Prostate gland (tissue), 2 donors: ENCODE measurements around the gene MITF. TPM values are rescaled to one million over a fixed set of nuclear protein-coding genes. Genes with fewer than 3 reads are reported as not detected.

Source experiments
- DNase-seq: peaks from one replicate; pipeline ENCODE4 v3.0.0-alpha.2; 2019; ENCODE audit warnings: low spot score
- H3K27ac ChIP-seq, 2 donors: fragments of 200-600 bp; sonication (generic); 2 replicates each; pipeline ENCODE4 v1.5.1; 2017 to 2019
- H3K27me3 ChIP-seq: fragments of 200-600 bp; sonication (generic); replicated peaks from 2 replicates; pipeline ENCODE4 v1.5.1; 2019; ENCODE audit not compliant: insufficient read depth
- H3K36me3 ChIP-seq, 2 donors: fragments of 200-600 bp; sonication (generic); 1 replicate in 1 of 2; 2 replicates in 1 of 2; pipeline versions ENCODE4 v1.5.1 to v1.8.1; 2017 to 2019
- H3K4me1 ChIP-seq: fragments of 200-600 bp; sonication (generic); replicated peaks from 2 replicates; pipeline ENCODE4 v1.5.1; 2019
- H3K4me3 ChIP-seq, 2 donors: fragments of 200-600 bp; sonication (generic); 2 replicates each; pipeline ENCODE4 v1.5.1; 2017 to 2019
- H3K9me3 ChIP-seq: fragments of 200-600 bp; sonication (generic); 2 replicates; pipeline ENCODE4 v1.5.1; 2017
- CTCF ChIP-seq, 4 experiments: fragments of 200-600 bp in 2 of 4; fragments of 450-650 bp in 2 of 4; sonication (generic) in 2 of 4; IDR thresholded peaks; 1 replicate in 3 of 4; 2 replicates in 1 of 4; pipeline ENCODE4 v1.5.1; 2016 to 2019; ENCODE audit warnings: antibody characterized with exemption in 4 of 4, mild to moderate bottlenecking in 2 of 4, moderate library complexity in 2 of 4
- POLR2A ChIP-seq: fragments of 450-650 bp; IDR thresholded peaks from one replicate; pipeline ENCODE4 v1.6.1; 2016; ENCODE audit warnings: antibody characterized with exemption, mild to moderate bottlenecking
- POLR2AphosphoS5 ChIP-seq: sonication (generic); formaldehyde crosslinking; IDR thresholded peaks from one replicate; pipeline ENCODE4 v1.6.1; 2017; ENCODE audit warnings: antibody characterized with exemption
- WGBS: methylation state at CpG from one replicate; pipeline ENCODE4 v1.1.5; 2018; 5-methylcytosine and 5-hydroxymethylcytosine counted together
- intact Hi-C: fragments of 100-400 bp; cut with DNase I; formaldehyde crosslinking; loops from one replicate; pipeline ENCODE4 v1.14.2; 2022
- total RNA-seq, 2 donors: library from RNA; depleted of rRNA; stranded (reverse); fragments of >200 nt; gene quantifications; one replicate each; pipeline ENCODE4 v1.1.0, GENCODE V29; 2016

Gene MITF
- total RNA-seq, 2 donors from 2014 or later: 7.7 to 17.6 TPM

DNA sequence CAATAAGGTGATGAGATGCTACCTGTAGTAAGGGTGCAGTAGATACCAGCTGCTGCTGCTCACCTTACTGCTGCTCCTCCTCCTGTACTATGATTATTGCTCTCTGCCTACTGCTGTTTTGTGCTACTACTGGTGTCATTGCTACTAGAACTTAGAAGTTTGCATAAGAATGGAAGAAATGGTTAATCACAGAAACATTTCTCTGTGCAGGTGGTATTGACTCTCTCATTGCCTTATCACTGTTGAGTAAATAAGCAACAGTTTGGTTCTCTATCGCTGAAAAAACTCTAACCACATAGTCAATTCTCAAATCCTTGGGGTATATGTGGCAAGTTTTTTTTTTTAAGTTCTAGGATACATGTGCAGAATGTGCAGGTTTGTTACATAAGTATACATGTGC lies 16.5 kb downstream of the MITF start:
- intact Hi-C loops: no loop called here
- no peak for DNase-seq
- no peak overlapping the region for H3K27ac ChIP-seq
- TF ChIP-seq POLR2AphosphoS5: no peak
- no peak for TF ChIP-seq CTCF (IDR thresholded peaks at IDR 0.05)
- 63% methylated on average over 1 of the region's 1 CpG for WGBS
- H3K4me1 ChIP-seq: no peaks in the 10 kb centered on the region
- H3K27me3 ChIP-seq: no peaks in the 10 kb centered on the region
- no peaks in the 10 kb centered on the region for H3K36me3 ChIP-seq
- H3K9me3 ChIP-seq: no peaks in the 10 kb centered on the region
- no peak overlapping the region for H3K4me3 ChIP-seq

- Histone ChIP-seq H3K9me3 (no peaks in the 10 kb centered on the region), H3K4me1 (no peaks in the 10 kb centered on the region), H3K36me3 (no peaks in the 10 kb centered on the region), H3K27ac (peak overlapping the region; percentile 55 to 67), H3K4me3 (no peak overlapping the region), H3K27me3 (no peaks in the 10 kb centered on the region)
- no peak for TF ChIP-seq CTCF (IDR thresholded peaks at IDR 0.05)
- TF ChIP-seq POLR2AphosphoS5: peak; percentile 54
- WGBS: 46% methylated on average over 2 of the region's 2 CpGs
- DNase-seq: no peak
- intact Hi-C loops: no loop called here
These were observed 22.9 kb downstream of the MITF start for GRCh38 chr3:69761896-69762767.

- Histone ChIP-seq H3K4me3 (no peak overlapping the region), H3K4me1 (no peaks in the 10 kb centered on the region), H3K36me3 (no peaks in the 10 kb centered on the region), H3K9me3 (no peaks in the 10 kb centered on the region), H3K27me3 (no peaks in the 10 kb centered on the region), H3K27ac (peak overlapping the region; percentile 55 to 67)
- peak; percentile 56 for TF ChIP-seq POLR2AphosphoS5
- TF ChIP-seq CTCF (IDR thresholded peaks at IDR 0.05): no peak
- no peak for TF ChIP-seq POLR2A
- 24% methylated on average over 1 of the region's 1 CpG for WGBS
- intact Hi-C loops: no loop called here
- no peak for DNase-seq
These were observed 23.5 kb downstream of the MITF start for GRCh38 chr3:69762768-69763229.

DNA sequence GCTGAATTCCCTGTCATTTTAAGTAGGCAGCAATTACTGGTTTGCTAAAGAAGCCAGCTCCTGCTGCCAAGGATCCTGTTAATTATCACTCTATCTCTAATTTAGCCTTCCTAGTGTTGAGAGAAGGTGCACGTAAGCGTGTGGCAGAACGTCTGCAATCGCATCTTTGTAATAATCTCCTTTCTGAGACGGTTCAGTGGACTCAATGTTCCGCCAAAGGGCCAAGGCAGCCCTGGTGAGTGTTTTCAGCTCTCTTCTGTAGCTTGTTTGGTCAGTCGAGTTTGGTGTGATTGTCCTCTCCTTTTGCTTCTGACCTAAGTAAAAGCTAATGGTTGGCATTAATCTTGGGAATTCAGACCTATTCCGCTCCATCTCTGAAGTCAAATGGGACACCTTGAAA lies 24.2 kb downstream of the MITF start:
- Histone ChIP-seq H3K27me3 (no peaks in the 10 kb centered on the region), H3K9me3 (no peaks in the 10 kb centered on the region), H3K36me3 (no peaks in the 10 kb centered on the region), H3K27ac (peak overlapping the region; percentile 55 to 67), H3K4me3 (no peak overlapping the region), H3K4me1 (no peaks in the 10 kb centered on the region)
- TF ChIP-seq CTCF (IDR thresholded peaks at IDR 0.05) (no peak), POLR2AphosphoS5 (peak; percentile 17), POLR2A (no peak)
- 30% methylated on average over 8 of the region's 8 CpGs for WGBS
- no peak for DNase-seq
- intact Hi-C loops: no loop called here
